Fibroblast of lung (primary cell): ENCODE data around the gene PANK1. TPM values are rescaled to one million over a fixed set of nuclear protein-coding genes. Genes with fewer than 3 reads are reported as not detected.

ENCODE experiments used
- DNase-seq, 2 donors: peaks; one replicate each; pipeline versions ENCODE4 v3.0.0 to v3.0.0-alpha.2; 2010; ENCODE audit warnings: low read depth in 2 of 2
- H2AFZ ChIP-seq: 2 replicates; pipeline ENCODE4 v1.5.1; 2012; ENCODE audit warnings: low read length, control low read depth, inconsistent platforms
- H3K27ac ChIP-seq: 2 replicates; pipeline ENCODE4 v1.5.1; 2011; ENCODE audit warnings: low read length, control low read depth; ENCODE audit not compliant: insufficient read depth
- H3K27me3 ChIP-seq: 2 replicates; pipeline ENCODE4 v1.5.1; 2011; ENCODE audit warnings: mild to moderate bottlenecking, low read length; ENCODE audit not compliant: control insufficient read depth, insufficient read depth
- H3K36me3 ChIP-seq: 2 replicates; pipeline ENCODE4 v1.5.1; 2011; ENCODE audit warnings: low read length; ENCODE audit not compliant: control insufficient read depth, insufficient read depth
- H3K4me1 ChIP-seq: 2 replicates; pipeline ENCODE4 v1.5.1; 2011; ENCODE audit warnings: low read length; ENCODE audit not compliant: control insufficient read depth, insufficient read depth; ENCODE audit errors: extremely low read depth
- H3K4me2 ChIP-seq: 2 replicates; pipeline ENCODE4 v1.5.1; 2011; ENCODE audit warnings: low read length, control low read depth; ENCODE audit not compliant: insufficient read depth; ENCODE audit errors: extremely low read depth
- H3K4me3 ChIP-seq, 4 experiments: fragments of 200-600 bp in 1 of 4; sonication (generic) in 1 of 4; replicated peaks in 1 of 4; 2 replicates each; pipeline ENCODE4 v1.5.1; 2011 to 2016; ENCODE audit warnings: low read length in 4 of 4, low read depth in 3 of 4, mild to moderate bottlenecking in 3 of 4, control low read depth in 2 of 4, inconsistent platforms in 1 of 4, mixed read lengths in 1 of 4; ENCODE audit not compliant: insufficient read depth in 1 of 4; ENCODE audit errors: control extremely low read depth in 1 of 4
- H3K79me2 ChIP-seq: 2 replicates; pipeline ENCODE4 v1.5.1; 2012; ENCODE audit warnings: mild to moderate bottlenecking, low read length, inconsistent platforms; ENCODE audit not compliant: control insufficient read depth, insufficient read depth
- H3K9ac ChIP-seq: 2 replicates; pipeline ENCODE4 v1.5.1; 2011; ENCODE audit warnings: mild to moderate bottlenecking, low read length, control low read depth; ENCODE audit not compliant: insufficient read depth
- H3K9me3 ChIP-seq: 2 replicates; pipeline ENCODE4 v1.5.1; 2012; ENCODE audit warnings: low read depth, low read length; ENCODE audit not compliant: control insufficient read depth, insufficient read depth
- H4K20me1 ChIP-seq: 2 replicates; pipeline ENCODE4 v1.5.1; 2011; ENCODE audit warnings: low read length; ENCODE audit not compliant: control insufficient read depth, insufficient read depth; ENCODE audit errors: extremely low read depth
- EZH2 ChIP-seq: IDR thresholded peaks from 2 replicates; pipeline ENCODE4 v1.5.1; 2012; ENCODE audit warnings: low read length, control low read depth, mild to moderate bottlenecking; ENCODE audit errors: missing control alignments
- polyA plus RNA-seq, 2 donors: library from polyadenylated mRNA; depleted of rRNA in 1 of 2; stranded (reverse) in 1 of 2; unstranded in 1 of 2; fragments of >200 nt; gene quantifications; 2 replicates each; pipeline ENCODE4 v1.2.1, GENCODE V29; 2011 to 2012; ENCODE audit warnings: missing spikeins in 1 of 2
- total RNA-seq: library from RNA; depleted of rRNA; stranded (reverse); fragments of >200 nt; gene quantifications from 2 replicates; pipeline ENCODE4 v1.2.1, GENCODE V29; 2014
- TF ChIP-seq, protein P1 (sequence below), 2 donors: IDR thresholded peaks in 1 of 2; conservative IDR thresholded peaks in 1 of 2; 1 replicate in 1 of 2; 2 replicates in 1 of 2; pipeline ENCODE4 v1.5.1; 2011 to 2012; ENCODE audit warnings: low read length in 2 of 2, control low read depth in 1 of 2, inconsistent platforms in 1 of 2, low read depth in 1 of 2, mild to moderate bottlenecking in 1 of 2

The PANK1 gene
- total and polyA plus RNA-seq, 2 donors (not counting 1 experiment from before 2014, with no cell fraction given) = 5.3 to 9.2 TPM

DNA sequence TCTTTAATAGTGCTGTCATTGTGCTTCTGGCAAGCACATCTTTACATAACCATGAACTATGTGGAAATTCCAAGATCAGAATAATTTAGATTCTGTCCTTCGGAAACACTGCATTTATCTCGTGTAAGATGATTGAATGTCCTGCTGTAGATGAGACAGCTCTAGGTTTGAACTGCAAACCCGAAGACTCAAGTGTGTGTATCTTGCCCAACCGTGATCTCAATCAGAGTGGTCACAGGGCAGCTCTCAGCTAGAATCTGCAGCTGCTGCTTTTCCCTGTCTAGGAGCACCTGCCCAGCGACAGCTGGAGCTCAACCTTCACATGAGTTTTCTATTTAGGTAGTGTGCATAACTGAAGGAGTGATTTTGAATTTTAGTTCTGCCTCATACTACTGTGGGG lies 38.8 kb upstream of the PANK1 start:
- H3K27ac ChIP-seq = no peak overlapping the region
- no peak overlapping the region for H2AFZ ChIP-seq
- H3K9me3 ChIP-seq = no peaks in the 10 kb centered on the region
- TF ChIP-seq EZH2 = no peak
- TF ChIP-seq, protein P1, sequence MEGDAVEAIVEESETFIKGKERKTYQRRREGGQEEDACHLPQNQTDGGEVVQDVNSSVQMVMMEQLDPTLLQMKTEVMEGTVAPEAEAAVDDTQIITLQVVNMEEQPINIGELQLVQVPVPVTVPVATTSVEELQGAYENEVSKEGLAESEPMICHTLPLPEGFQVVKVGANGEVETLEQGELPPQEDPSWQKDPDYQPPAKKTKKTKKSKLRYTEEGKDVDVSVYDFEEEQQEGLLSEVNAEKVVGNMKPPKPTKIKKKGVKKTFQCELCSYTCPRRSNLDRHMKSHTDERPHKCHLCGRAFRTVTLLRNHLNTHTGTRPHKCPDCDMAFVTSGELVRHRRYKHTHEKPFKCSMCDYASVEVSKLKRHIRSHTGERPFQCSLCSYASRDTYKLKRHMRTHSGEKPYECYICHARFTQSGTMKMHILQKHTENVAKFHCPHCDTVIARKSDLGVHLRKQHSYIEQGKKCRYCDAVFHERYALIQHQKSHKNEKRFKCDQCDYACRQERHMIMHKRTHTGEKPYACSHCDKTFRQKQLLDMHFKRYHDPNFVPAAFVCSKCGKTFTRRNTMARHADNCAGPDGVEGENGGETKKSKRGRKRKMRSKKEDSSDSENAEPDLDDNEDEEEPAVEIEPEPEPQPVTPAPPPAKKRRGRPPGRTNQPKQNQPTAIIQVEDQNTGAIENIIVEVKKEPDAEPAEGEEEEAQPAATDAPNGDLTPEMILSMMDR (conservative IDR thresholded peaks at IDR 0.05 in 1 of 2, IDR thresholded peaks at IDR 0.05 in 1 of 2; ENCODE audit: low read depth in 1 of 2, low read length in 2 of 2) = no peak
- no peak overlapping the region for H3K4me2 ChIP-seq
- H3K4me3 ChIP-seq = no peak overlapping the region
- no peak overlapping the region for H3K9ac ChIP-seq
- no peaks in the 10 kb centered on the region for H4K20me1 ChIP-seq
- H3K36me3 ChIP-seq = no peaks in the 10 kb centered on the region
- no peaks in the 10 kb centered on the region for H3K79me2 ChIP-seq
- H3K27me3 ChIP-seq = no peaks in the 10 kb centered on the region
- no peak for DNase-seq
- no peaks in the 10 kb centered on the region for H3K4me1 ChIP-seq

DNA sequence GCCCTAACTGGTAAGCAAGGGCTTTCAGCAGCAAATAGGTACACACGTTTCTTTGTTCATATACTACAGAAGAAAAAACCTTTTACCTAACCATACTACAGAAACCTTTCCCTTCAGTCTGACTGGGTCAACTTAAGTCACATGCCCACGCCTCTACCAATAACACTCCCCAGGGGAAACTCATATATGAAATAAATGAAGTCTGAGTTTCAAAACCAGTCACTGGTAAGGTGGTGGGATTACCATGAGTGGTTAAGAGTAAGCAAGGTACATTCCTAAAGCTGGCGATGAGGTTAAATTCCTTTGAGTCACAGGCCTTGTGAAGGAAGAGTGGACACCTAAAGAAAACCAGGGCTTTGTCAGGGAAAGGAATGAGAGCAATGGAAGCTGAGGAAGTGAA lies 34.9 kb upstream of the PANK1 start:
- Histone ChIP-seq H3K9ac (no peak overlapping the region), H3K4me2 (no peak overlapping the region), H3K79me2 (no peaks in the 10 kb centered on the region), H3K4me3 (no peak overlapping the region), H4K20me1 (no peaks in the 10 kb centered on the region), H3K9me3 (no peaks in the 10 kb centered on the region), H3K27me3 (no peaks in the 10 kb centered on the region), H3K36me3 (no peaks in the 10 kb centered on the region), H3K4me1 (no peaks in the 10 kb centered on the region), H2AFZ (no peak overlapping the region), H3K27ac (no peak overlapping the region)
- TF ChIP-seq, protein P1 (conservative IDR thresholded peaks at IDR 0.05 in 1 of 2, IDR thresholded peaks at IDR 0.05 in 1 of 2; ENCODE audit: low read depth in 1 of 2, low read length in 2 of 2) = no peak
- TF ChIP-seq EZH2 = no peak
- DNase-seq = no peak

DNA sequence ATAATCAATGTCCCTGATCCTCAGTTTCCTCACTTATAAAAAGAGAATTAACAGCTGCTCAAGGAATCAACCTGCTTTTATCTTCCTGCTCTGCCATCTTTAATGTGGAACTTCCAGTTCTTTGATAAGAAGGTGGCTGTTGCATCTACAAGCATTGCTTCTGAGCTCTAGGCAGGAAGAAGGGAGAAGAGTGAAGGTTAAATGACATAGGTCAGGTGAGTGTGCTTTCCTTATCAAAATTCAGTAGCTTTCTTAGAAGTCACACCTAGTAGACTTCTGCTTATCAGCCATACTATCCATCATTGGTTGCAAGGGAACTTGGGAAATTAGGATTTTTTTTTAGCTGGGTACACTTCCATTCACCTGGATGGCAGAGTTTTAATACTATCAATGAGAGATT lies 32.3 kb upstream of the PANK1 start:
- H4K20me1 ChIP-seq = no peaks in the 10 kb centered on the region
- H3K27ac ChIP-seq = no peak overlapping the region
- H3K4me2 ChIP-seq = no peak overlapping the region
- DNase-seq = no peak
- H3K4me3 ChIP-seq = no peak overlapping the region
- H3K27me3 ChIP-seq = no peaks in the 10 kb centered on the region
- no peaks in the 10 kb centered on the region for H3K4me1 ChIP-seq
- no peaks in the 10 kb centered on the region for H3K79me2 ChIP-seq
- no peaks in the 10 kb centered on the region for H3K36me3 ChIP-seq
- H2AFZ ChIP-seq = no peak overlapping the region
- H3K9me3 ChIP-seq = no peaks in the 10 kb centered on the region
- TF ChIP-seq, protein P1 (conservative IDR thresholded peaks at IDR 0.05 in 1 of 2, IDR thresholded peaks at IDR 0.05 in 1 of 2; ENCODE audit: low read depth in 1 of 2, low read length in 2 of 2) = no peak
- no peak for TF ChIP-seq EZH2
- H3K9ac ChIP-seq = no peak overlapping the region
